Peyer's patch (tissue), 4 donors: ENCODE data around the gene LRRC8B.

ENCODE experiments used
- CTCF ChIP-seq, 6 experiments: fragments of 450-650 bp in 4 of 6; fragments of 200-600 bp in 2 of 6; sonication (generic) in 1 of 6; IDR thresholded peaks; one replicate each; pipeline ENCODE4 v1.5.1; 2017 to 2019; ENCODE audit warnings: antibody characterized with exemption in 6 of 6, mild to moderate bottlenecking in 3 of 6, moderate library complexity in 1 of 6
- POLR2A ChIP-seq, 2 donors: fragments of 450-650 bp; IDR thresholded peaks; one replicate each; pipeline ENCODE4 v1.5.1; 2017; ENCODE audit warnings: antibody characterized with exemption in 2 of 2, mild to moderate bottlenecking in 2 of 2, moderate library complexity in 2 of 2

GRCh38 chr1:89519779-89520358, 4.8 kb upstream of the LRRC8B start:
- TF ChIP-seq POLR2A (IDR thresholded peaks at IDR 0.05) (no peak), CTCF (IDR thresholded peaks at IDR 0.05) (peak; percentile 36 to 69 (median 64))
